HEK293 (cell line): ENCODE measurements around the gene OR10H5.

ENCODE experiments used
- CTCF ChIA-PET: fragments of 350-600 bp; formaldehyde crosslinking; extraction: SDS; loops from one replicate; lab custom pipeline; 2021; ENCODE audit warnings: antibody characterized with exemption; lab: Yijun Ruan, JAX
- POLR2A ChIA-PET: fragments of 300-600 bp; formaldehyde crosslinking; extraction: SDS; loops from one replicate; lab custom pipeline; 2020; ENCODE audit warnings: antibody characterized with exemption, inconsistent platforms; lab: Yijun Ruan, JAX
- H3K27ac ChIP-seq: fragments of 200-500 bp; sonication (Bioruptor generic); 2 replicates; pipeline ENCODE4 v1.5.1; 2014; ENCODE audit warnings: low read depth, low read length, control low read depth, inconsistent platforms; ENCODE audit errors: extremely low read depth
- H3K36me3 ChIP-seq, 2 experiments: fragments of 200-500 bp in 1 of 2; sonication (Bioruptor generic) in 1 of 2; 1 replicate in 1 of 2; 2 replicates in 1 of 2; pipeline ENCODE4 v1.5.1; 2014 to 2017; ENCODE audit warnings: inconsistent platforms in 2 of 2, low read length in 2 of 2; ENCODE audit not compliant: control insufficient read depth in 2 of 2, insufficient read depth in 1 of 2
- H3K4me1 ChIP-seq: fragments of 200-500 bp; sonication (Bioruptor generic); 2 replicates; pipeline ENCODE4 v1.5.1; 2014; ENCODE audit warnings: mild to moderate bottlenecking, low read length, inconsistent platforms; ENCODE audit not compliant: control insufficient read depth, insufficient read depth
- H3K4me3 ChIP-seq: 2 replicates; pipeline ENCODE4 v1.5.1; 2011; ENCODE audit warnings: low read depth, mild to moderate bottlenecking, control low read depth, low read length, moderate library complexity
- H3K9me3 ChIP-seq: fragments of 200-500 bp; sonication (Bioruptor generic); 2 replicates; pipeline ENCODE4 v1.5.1; 2014; ENCODE audit warnings: low read depth, low read length, inconsistent platforms; ENCODE audit not compliant: control insufficient read depth, insufficient read depth
- BCL11A ChIP-seq: fragments of 450-650 bp; formaldehyde crosslinking; IDR thresholded peaks from 2 replicates; pipeline ENCODE4 v1.5.1; 2016; ENCODE audit warnings: low read depth, missing biosample characterization, missing genetic modification characterization
- KLF1 ChIP-seq: fragments of 450-650 bp; formaldehyde crosslinking; IDR thresholded peaks from 2 replicates; pipeline ENCODE4 v1.5.1; 2016; ENCODE audit warnings: missing biosample characterization, missing genetic modification characterization
- PRDM1 ChIP-seq: fragments of 450-650 bp; formaldehyde crosslinking; IDR thresholded peaks from 2 replicates; pipeline ENCODE4; 2016; ENCODE audit warnings: missing biosample characterization, missing genetic modification characterization
- ZNF10 ChIP-seq: fragments of 450-650 bp; formaldehyde crosslinking; IDR thresholded peaks from 2 replicates; pipeline ENCODE4 v1.5.1; 2017; ENCODE audit warnings: missing biosample characterization, missing genetic modification characterization
- ZNF174 ChIP-seq: fragments of 450-650 bp; formaldehyde crosslinking; IDR thresholded peaks from 2 replicates; pipeline ENCODE4 v1.5.0; 2017; ENCODE audit warnings: missing biosample characterization, mild to moderate bottlenecking, missing genetic modification characterization
- ZNF248 ChIP-seq: fragments of 450-650 bp; formaldehyde crosslinking; IDR thresholded peaks from 2 replicates; pipeline ENCODE4 v1.5.1; 2017; ENCODE audit warnings: missing biosample characterization, missing genetic modification characterization
- ZNF311 ChIP-seq: fragments of 450-650 bp; formaldehyde crosslinking; IDR thresholded peaks from 2 replicates; pipeline ENCODE4 v1.5.1; 2017; ENCODE audit warnings: missing biosample characterization, missing genetic modification characterization, borderline replicate concordance
- ZNF37A ChIP-seq: fragments of 450-650 bp; IDR thresholded peaks from 2 replicates; pipeline ENCODE4 v1.5.1; 2018; ENCODE audit warnings: missing biosample characterization, missing genetic modification characterization
- ZNF391 ChIP-seq: fragments of 450-650 bp; formaldehyde crosslinking; IDR thresholded peaks from 2 replicates; pipeline ENCODE4 v1.5.1; 2016; ENCODE audit warnings: low read depth, missing biosample characterization, missing genetic modification characterization, borderline replicate concordance
- ZNF510 ChIP-seq: fragments of 450-650 bp; formaldehyde crosslinking; IDR thresholded peaks from 2 replicates; pipeline ENCODE4 v1.5.1; 2018; ENCODE audit warnings: mild to moderate bottlenecking, missing genetic modification characterization, missing biosample characterization; ENCODE audit not compliant: insufficient replicate concordance
- ZNF549 ChIP-seq: fragments of 450-650 bp; IDR thresholded peaks from 2 replicates; pipeline ENCODE4 v1.5.1; 2018; ENCODE audit warnings: missing biosample characterization, missing genetic modification characterization, mild to moderate bottlenecking, inconsistent platforms, moderate library complexity
- ZNF558 ChIP-seq: fragments of 450-650 bp; formaldehyde crosslinking; IDR thresholded peaks from 2 replicates; pipeline ENCODE4 v1.5.1; 2016; ENCODE audit warnings: missing biosample characterization, missing genetic modification characterization
- ZNF596 ChIP-seq: fragments of 450-650 bp; IDR thresholded peaks from 2 replicates; pipeline ENCODE4 v1.5.0; 2018; ENCODE audit warnings: missing biosample characterization, mild to moderate bottlenecking, missing genetic modification characterization, moderate library complexity
- ZNF677 ChIP-seq: fragments of 450-650 bp; IDR thresholded peaks from 2 replicates; pipeline ENCODE4 v1.5.0; 2018; ENCODE audit warnings: missing biosample characterization, mild to moderate bottlenecking, missing genetic modification characterization, moderate library complexity
- ZNF843 ChIP-seq: fragments of 450-650 bp; formaldehyde crosslinking; IDR thresholded peaks from 2 replicates; pipeline ENCODE4 v1.5.1; 2016; ENCODE audit warnings: missing biosample characterization, missing genetic modification characterization
- TF ChIP-seq, protein P1 (sequence below): fragments of 450-650 bp; formaldehyde crosslinking; IDR thresholded peaks from 2 replicates; pipeline ENCODE4 v1.5.1; 2016; ENCODE audit warnings: missing biosample characterization, missing genetic modification characterization
- TF ChIP-seq, protein P2 (sequence below): fragments of 450-650 bp; formaldehyde crosslinking; IDR thresholded peaks from 2 replicates; pipeline ENCODE4; 2016; ENCODE audit warnings: missing biosample characterization, missing genetic modification characterization
- TF ChIP-seq, protein P3 (sequence below): fragments of 450-650 bp; formaldehyde crosslinking; IDR thresholded peaks from 2 replicates; pipeline ENCODE4 v1.5.1; 2016; ENCODE audit warnings: missing biosample characterization, missing genetic modification characterization
- TF ChIP-seq, protein P4 (sequence below): fragments of 450-650 bp; formaldehyde crosslinking; IDR thresholded peaks from 2 replicates; pipeline ENCODE4 v1.5.1; 2016; ENCODE audit warnings: missing biosample characterization, missing genetic modification characterization
- TF ChIP-seq, protein P5 (sequence below): fragments of 450-650 bp; formaldehyde crosslinking; optimal IDR thresholded peaks from 2 replicates; pipeline ENCODE3; 2016; ENCODE audit warnings: missing biosample characterization, mild to moderate bottlenecking, missing genetic modification characterization
- TF ChIP-seq, protein P6 (sequence below): fragments of 450-650 bp; formaldehyde crosslinking; IDR thresholded peaks from 2 replicates; pipeline ENCODE4 v1.5.1; 2017; ENCODE audit warnings: missing biosample characterization, mild to moderate bottlenecking, missing genetic modification characterization, moderate library complexity
- TF ChIP-seq, protein P7 (sequence below): fragments of 450-650 bp; formaldehyde crosslinking; IDR thresholded peaks from 2 replicates; pipeline ENCODE4 v1.5.1; 2017; ENCODE audit warnings: missing biosample characterization, missing genetic modification characterization

Gene OR10H5

DNA sequence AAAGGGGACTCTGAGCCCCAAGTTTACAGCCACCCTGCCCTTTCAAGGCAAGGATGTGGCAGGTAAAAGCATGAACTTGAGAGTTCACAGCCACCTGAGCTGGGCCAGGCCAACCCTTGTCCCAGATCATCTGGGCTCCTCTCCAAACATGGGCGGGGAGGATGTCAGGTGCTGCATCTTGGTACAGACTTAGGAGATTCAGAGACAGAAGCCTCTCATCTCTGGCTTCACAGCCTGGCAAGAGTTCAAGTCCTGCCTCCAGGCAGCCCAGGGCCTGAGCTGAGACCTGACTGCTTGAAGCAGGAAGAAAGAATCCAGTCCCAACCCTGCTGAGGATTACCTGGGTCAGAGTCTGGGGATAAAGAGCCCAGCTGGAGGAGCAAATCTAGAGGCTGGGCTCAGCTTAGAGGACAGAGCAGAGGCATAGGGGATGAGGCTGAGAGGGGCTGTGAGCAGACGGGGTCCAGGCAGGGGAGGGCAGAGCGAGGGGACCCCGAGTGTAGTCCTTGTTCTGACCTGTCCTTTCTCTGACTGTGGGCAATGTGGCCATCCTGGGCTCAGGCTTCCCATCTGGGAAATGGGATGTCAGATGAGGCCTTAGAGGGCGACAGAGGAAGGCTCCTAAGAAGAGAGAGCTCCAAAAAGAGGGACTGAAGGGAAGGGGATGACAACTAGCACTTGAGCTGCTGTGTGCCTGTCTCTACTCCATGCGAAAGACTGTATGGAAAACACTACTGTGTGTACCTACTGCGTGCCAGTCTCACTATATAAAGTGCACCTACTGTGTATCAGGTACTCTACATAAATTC, 6.6 kb upstream of the OR10H5 start (continued):
- TF ChIP-seq, protein P1, sequence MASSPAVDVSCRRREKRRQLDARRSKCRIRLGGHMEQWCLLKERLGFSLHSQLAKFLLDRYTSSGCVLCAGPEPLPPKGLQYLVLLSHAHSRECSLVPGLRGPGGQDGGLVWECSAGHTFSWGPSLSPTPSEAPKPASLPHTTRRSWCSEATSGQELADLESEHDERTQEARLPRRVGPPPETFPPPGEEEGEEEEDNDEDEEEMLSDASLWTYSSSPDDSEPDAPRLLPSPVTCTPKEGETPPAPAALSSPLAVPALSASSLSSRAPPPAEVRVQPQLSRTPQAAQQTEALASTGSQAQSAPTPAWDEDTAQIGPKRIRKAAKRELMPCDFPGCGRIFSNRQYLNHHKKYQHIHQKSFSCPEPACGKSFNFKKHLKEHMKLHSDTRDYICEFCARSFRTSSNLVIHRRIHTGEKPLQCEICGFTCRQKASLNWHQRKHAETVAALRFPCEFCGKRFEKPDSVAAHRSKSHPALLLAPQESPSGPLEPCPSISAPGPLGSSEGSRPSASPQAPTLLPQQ (tag by site-specific recombination): no peak
- TF ChIP-seq, protein P2, sequence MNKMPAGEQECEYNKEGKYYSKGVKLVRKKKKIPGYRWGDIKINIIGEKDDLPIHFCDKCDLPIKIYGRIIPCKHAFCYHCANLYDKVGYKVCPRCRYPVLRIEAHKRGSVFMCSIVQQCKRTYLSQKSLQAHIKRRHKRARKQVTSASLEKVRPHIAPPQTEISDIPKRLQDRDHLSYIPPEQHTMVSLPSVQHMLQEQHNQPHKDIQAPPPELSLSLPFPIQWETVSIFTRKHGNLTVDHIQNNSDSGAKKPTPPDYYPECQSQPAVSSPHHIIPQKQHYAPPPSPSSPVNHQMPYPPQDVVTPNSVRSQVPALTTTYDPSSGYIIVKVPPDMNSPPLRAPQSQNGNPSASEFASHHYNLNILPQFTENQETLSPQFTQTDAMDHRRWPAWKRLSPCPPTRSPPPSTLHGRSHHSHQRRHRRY (tag by site-specific recombination): no peak
- TF ChIP-seq ZNF37A (tag by site-specific recombination): no peak
- TF ChIP-seq ZNF391: no peak
- TF ChIP-seq KLF1 (tag by site-specific recombination): no peak

DNA sequence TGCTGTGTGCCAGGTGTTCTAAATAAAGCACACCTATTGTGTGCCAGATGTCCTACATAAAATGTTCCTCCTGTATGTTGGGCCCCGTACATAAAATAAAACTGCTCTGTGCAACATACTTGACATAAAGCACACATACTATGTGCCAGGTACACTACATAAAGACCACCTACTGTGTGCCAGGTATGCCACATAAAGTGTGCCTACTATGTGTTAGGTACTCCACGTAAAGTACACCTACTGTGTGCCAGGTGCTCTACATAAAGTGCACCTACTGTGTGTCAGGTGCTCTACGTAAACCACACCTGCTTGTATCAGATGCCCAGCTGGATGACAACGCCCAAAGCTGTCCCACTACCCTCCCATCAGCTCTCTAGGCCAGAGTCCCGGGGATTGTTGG, 5.8 kb upstream of the OR10H5 start:
- Histone ChIP-seq H3K4me1 (no peaks in the 10 kb centered on the region), H3K36me3 (no peaks in the 10 kb centered on the region), H3K4me3 (no peak overlapping the region), H3K9me3 (no peaks in the 10 kb centered on the region), H3K27ac (no peak overlapping the region)
- CTCF ChIA-PET: no interaction called here
- POLR2A ChIA-PET: no interaction called here
- TF ChIP-seq, protein P3, sequence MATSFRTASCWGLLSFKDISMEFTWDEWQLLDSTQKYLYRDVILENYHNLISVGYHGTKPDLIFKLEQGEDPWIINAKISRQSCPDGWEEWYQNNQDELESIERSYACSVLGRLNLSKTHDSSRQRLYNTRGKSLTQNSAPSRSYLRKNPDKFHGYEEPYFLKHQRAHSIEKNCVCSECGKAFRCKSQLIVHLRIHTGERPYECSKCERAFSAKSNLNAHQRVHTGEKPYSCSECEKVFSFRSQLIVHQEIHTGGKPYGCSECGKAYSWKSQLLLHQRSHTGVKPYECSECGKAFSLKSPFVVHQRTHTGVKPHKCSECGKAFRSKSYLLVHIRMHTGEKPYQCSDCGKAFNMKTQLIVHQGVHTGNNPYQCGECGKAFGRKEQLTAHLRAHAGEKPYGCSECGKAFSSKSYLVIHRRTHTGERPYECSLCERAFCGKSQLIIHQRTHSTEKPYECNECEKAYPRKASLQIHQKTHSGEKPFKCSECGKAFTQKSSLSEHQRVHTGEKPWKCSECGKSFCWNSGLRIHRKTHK (tag by site-specific recombination): no peak
- TF ChIP-seq ZNF549 (no peak), ZNF510 (tag by site-specific recombination) (no peak), ZNF10 (no peak), ZNF843 (tag by site-specific recombination) (no peak)
- TF ChIP-seq, protein P4, sequence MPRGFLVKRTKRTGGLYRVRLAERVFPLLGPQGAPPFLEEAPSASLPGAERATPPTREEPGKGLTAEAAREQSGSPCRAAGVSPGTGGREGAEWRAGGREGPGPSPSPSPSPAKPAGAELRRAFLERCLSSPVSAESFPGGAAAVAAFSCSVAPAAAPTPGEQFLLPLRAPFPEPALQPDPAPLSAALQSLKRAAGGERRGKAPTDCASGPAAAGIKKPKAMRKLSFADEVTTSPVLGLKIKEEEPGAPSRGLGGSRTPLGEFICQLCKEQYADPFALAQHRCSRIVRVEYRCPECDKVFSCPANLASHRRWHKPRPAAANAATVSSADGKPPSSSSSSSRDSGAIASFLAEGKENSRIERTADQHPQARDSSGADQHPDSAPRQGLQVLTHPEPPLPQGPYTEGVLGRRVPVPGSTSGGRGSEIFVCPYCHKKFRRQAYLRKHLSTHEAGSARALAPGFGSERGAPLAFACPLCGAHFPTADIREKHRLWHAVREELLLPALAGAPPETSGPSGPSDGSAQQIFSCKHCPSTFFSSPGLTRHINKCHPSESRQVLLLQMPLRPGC (tag by site-specific recombination): no peak
- TF ChIP-seq, protein P5, sequence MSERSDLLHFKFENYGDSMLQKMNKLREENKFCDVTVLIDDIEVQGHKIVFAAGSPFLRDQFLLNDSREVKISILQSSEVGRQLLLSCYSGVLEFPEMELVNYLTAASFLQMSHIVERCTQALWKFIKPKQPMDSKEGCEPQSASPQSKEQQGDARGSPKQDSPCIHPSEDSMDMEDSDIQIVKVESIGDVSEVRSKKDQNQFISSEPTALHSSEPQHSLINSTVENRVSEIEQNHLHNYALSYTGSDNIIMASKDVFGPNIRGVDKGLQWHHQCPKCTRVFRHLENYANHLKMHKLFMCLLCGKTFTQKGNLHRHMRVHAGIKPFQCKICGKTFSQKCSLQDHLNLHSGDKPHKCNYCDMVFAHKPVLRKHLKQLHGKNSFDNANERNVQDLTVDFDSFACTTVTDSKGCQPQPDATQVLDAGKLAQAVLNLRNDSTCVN (tag by site-specific recombination): no peak

DNA sequence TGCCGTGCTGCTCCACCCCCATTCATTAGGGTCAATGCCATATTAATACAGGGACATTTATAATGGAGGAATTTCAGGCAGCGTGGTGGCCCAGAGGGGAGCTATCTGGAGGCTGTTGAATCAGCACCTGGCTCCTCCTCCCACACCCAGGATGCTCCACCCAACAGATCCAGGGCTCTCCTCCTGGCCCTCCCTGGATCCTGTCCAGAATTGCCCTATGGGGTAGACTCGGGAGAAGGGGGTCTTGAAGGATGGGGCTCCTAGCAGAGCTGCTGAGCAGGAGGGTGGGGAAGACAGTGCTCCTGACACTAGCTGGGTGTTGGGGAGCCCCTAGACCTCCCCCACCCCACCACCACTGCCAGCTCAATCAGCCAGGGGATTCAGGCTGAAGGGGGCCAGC, 5.2 kb upstream of the OR10H5 start:
- no peaks in the 10 kb centered on the region for H3K36me3 ChIP-seq
- no peaks in the 10 kb centered on the region for H3K4me1 ChIP-seq
- POLR2A ChIA-PET: no interaction called here
- H3K4me3 ChIP-seq: no peak overlapping the region
- no peak overlapping the region for H3K27ac ChIP-seq
- CTCF ChIA-PET: no interaction called here
- H3K9me3 ChIP-seq: no peaks in the 10 kb centered on the region
- no peak for TF ChIP-seq ZNF174 (tag by site-specific recombination)
- no peak for TF ChIP-seq ZNF558
- TF ChIP-seq ZNF311 (tag by site-specific recombination): no peak
- TF ChIP-seq ZNF37A (tag by site-specific recombination): no peak
- TF ChIP-seq, protein P6, sequence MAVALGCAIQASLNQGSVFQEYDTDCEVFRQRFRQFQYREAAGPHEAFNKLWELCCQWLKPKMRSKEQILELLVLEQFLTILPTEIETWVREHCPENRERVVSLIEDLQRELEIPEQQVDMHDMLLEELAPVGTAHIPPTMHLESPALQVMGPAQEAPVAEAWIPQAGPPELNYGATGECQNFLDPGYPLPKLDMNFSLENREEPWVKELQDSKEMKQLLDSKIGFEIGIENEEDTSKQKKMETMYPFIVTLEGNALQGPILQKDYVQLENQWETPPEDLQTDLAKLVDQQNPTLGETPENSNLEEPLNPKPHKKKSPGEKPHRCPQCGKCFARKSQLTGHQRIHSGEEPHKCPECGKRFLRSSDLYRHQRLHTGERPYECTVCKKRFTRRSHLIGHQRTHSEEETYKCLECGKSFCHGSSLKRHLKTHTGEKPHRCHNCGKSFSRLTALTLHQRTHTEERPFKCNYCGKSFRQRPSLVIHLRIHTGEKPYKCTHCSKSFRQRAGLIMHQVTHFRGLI: no peak
- TF ChIP-seq ZNF596: no peak
- no peak for TF ChIP-seq PRDM1
- TF ChIP-seq ZNF677 (tag by site-specific recombination): no peak
- TF ChIP-seq ZNF248 (tag by site-specific recombination): no peak
- no peak for TF ChIP-seq BCL11A
- TF ChIP-seq, protein P7, sequence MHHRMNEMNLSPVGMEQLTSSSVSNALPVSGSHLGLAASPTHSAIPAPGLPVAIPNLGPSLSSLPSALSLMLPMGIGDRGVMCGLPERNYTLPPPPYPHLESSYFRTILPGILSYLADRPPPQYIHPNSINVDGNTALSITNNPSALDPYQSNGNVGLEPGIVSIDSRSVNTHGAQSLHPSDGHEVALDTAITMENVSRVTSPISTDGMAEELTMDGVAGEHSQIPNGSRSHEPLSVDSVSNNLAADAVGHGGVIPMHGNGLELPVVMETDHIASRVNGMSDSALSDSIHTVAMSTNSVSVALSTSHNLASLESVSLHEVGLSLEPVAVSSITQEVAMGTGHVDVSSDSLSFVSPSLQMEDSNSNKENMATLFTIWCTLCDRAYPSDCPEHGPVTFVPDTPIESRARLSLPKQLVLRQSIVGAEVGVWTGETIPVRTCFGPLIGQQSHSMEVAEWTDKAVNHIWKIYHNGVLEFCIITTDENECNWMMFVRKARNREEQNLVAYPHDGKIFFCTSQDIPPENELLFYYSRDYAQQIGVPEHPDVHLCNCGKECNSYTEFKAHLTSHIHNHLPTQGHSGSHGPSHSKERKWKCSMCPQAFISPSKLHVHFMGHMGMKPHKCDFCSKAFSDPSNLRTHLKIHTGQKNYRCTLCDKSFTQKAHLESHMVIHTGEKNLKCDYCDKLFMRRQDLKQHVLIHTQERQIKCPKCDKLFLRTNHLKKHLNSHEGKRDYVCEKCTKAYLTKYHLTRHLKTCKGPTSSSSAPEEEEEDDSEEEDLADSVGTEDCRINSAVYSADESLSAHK (tag by site-specific recombination): no peak
